ENCODE results near the gene ALKBH5. TPM values are rescaled to one million over a fixed set of nuclear protein-coding genes. Genes with fewer than 3 reads are reported as not detected.

ALKBH5 gene
- total RNA-seq, 1 experiment from 2014 or later, result 85.5 TPM

DNA sequence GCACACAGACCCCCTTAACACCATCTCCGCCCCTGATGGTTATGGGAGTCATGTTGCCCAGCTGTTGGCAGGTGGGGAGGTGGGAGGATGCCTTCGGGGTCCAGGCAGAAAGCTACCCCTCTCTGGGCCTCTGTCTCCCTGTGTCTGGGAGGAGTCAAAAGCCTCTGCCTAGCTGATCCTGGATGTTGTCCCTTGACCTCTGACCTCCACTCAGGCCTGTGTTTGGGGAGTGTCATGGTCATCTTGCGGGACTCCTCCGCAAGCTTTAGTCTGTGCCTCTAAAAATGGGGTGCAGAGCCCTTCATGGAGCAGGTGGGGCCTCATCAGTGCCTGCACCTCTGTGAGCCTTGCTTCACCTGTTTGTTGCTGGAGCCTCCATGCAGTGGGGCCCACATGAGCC is 45.6 kb downstream of the ALKBH5 start:
- no peak for DNase-seq (ENCODE audit: low read depth, low spot score)
- in situ Hi-C loops (cut with HindIII; ENCODE audit: low pct_unique_long_range_greater_than_20kb, low sequenced_read_pairs), result no loop called here

DNA sequence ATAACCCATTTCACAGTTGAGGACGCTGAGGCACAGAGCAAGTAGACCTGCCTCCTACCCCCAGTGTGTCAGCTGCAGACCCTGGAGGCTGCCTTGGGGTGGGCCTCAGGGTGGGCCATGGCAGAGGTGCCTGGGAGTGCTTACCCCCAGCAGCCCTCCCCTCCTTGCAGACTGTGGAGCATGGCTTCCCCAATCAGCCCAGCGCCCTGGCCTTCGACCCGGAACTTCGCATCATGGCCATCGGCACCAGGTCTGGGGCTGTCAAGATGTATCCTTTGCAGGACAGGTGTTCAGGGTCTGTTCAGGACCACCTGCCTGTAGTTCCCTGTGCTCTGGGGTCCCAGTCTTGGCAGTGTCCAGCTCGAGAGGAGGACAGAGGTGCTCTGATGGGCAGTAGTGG is 46.1 kb downstream of the ALKBH5 start:
- no peak for DNase-seq (ENCODE audit: low read depth, low spot score)
- in situ Hi-C loops (cut with HindIII; ENCODE audit: low pct_unique_long_range_greater_than_20kb, low sequenced_read_pairs), result no loop called here

DNA sequence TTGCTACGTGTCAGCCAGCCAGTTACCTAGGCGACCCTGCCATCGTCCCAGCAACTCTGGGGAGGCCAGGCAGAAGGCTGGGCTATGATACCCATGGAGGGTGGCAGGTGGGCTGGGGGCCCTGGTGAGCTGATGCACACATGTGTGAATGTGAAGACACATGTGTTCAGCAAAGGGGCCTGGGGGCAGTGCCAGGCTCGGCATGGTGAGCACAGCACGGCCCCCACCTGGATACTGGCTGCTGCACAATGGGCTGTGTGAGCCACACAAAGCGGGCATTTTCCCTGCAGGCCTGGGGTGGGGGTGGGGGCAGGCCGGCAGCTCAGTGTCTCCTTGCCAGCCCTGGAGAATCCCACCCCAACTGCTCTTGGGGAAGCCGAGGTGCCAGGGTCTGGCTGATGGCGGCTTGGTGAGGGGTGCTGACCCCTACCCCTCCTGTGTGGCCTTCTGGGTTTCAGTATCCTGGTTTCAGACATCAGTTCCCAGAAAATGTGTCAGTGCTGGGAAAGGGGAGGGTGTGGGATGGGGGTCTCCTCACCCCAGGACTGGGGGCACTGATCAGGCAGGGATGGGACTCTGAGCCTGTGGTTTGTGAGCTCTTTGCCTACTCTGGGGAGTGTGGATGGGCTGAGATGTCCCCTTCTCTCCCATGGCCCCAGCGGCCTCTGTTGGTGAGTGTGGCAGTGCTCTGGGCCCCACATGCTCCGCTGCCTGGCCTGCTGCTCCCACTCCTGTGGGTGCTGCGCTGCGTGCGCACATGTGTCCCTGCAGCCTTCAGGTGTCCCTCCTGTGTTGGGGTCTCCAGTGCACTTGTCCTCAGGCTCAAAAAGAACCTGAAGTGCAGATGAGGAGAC is 46.9 kb downstream of the ALKBH5 start:
- DNase-seq (ENCODE audit: low read depth, low spot score), result no peak
- in situ Hi-C loops (cut with HindIII; ENCODE audit: low pct_unique_long_range_greater_than_20kb, low sequenced_read_pairs), result no loop called here

DNA sequence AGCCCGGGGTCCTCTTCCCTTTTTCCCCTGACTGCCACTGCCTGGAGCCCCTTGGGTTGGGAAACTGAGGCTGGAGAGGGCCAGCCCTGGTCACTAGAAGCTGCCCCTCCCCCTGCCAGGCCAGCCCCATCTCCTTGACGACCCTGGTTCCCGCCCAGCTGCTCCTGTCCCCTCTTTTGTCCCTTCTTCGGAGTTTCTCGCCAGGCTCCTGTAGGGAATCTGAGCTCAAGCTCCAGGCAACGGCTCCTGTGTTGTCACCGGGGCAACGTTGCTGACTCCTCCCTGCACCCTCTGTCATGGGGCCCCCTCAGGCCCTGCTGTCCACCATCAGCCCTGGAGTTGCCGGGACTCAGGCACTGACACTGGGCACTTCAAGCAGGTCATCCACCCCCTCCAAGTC is 47.5 kb downstream of the ALKBH5 start:
- in situ Hi-C loops (cut with HindIII; ENCODE audit: low pct_unique_long_range_greater_than_20kb, low sequenced_read_pairs), result no loop called here
- no peak for DNase-seq (ENCODE audit: low read depth, low spot score)

DNA sequence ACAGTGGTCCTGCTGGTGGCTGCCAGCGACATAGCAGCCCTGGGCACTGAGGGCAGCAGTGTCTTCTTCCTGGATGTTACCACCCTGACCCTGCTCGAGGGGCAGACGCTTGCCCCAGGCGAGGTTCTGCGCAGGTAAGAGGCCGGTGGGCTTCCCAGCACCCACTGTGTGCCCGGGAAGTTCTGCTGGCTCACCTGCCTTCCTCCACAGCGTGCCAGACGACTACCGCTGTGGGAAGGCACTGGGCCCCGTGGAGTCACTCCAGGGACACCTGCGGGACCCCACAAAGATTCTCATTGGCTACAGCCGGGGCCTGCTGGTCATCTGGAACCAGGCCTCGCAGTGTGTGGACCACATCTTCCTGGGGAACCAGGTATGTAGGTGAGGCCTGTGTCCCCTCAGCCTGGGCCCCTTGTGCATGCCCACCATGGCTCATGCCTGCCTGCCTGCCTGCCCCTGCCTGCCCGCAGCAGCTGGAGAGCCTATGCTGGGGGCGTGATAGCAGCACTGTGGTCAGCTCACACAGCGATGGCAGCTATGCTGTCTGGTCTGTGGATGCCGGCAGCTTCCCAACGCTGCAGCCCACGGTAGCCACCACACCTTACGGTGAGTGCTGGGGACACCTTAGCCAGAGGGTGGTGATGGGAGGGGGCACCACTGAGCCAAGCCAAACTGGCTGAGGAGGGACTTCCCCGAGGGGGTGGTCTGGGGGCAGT is 50.3 kb downstream of the ALKBH5 start:
- in situ Hi-C loops (cut with HindIII; ENCODE audit: low pct_unique_long_range_greater_than_20kb, low sequenced_read_pairs), result no loop called here
- DNase-seq (ENCODE audit: low read depth, low spot score), result no peak

DNA sequence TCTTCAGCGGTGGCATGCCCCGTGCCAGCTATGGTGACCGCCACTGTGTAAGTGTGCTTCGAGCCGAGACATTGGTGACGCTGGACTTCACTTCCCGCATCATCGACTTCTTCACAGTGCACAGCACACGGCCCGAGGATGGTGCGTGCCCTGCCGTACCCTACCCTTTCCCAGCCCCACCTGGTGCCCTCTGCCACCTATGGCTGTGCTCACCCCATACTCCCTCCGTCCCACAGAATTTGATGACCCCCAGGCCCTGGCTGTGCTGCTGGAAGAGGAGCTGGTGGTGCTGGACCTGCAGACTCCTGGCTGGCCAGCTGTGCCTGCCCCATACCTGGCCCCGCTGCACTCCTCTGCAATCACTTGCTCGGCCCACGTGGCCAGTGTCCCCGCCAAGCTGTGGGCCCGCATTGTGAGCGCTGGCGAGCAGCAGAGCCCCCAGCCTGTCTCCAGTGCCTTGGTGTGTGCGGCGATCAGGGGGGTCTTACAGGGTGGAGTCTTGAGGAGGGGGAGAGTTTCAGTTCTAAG is 51.3 kb downstream of the ALKBH5 start:
- in situ Hi-C loops (cut with HindIII; ENCODE audit: low pct_unique_long_range_greater_than_20kb, low sequenced_read_pairs), result no loop called here
- no peak for DNase-seq (ENCODE audit: low read depth, low spot score)

DNA sequence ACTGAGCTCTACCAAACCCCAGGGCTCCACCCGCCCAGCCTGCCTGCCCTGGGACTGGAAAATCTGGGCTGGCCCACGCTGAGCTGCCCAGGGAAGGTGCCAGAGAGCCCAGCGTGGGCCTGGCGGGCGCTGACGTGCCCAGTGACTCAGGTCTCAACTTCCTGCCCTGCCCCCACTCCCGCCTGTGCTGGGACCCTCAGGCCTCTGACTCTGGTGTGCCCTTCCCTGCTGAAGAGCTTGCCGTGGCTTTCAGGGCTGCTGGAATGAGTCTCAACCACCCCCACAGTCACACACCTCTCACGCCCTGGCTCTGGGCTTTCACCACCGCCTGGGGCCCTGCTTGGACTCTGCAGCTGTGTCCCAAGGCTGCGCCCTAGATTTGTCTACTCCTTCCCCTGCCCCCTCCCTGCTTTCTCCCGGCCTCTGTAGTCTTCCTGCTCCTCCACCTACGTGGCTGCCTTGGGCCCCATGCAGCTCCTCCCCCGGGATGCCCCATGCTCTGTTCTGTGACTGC is 52.2 kb downstream of the ALKBH5 start:
- in situ Hi-C loops (cut with HindIII; ENCODE audit: low pct_unique_long_range_greater_than_20kb, low sequenced_read_pairs), result no loop called here
- DNase-seq (ENCODE audit: low read depth, low spot score), result no peak

DNA sequence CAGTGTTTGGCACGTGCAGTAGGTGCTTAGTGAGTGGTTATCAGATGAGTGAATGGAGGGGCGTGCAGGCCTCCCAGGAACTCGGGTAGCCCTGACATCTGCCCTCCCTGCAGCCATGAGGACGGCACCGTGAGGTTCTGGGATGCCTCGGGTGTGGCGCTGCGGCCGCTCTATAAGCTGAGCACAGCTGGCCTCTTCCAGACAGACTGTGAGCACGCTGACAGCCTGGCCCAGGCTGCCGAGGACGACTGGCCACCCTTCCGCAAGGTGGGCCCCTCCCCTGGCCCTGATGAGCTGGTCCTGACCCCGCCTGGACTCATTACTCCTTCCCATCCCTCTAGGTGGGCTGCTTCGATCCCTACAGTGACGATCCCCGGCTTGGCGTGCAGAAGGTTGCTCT is 52.9 kb downstream of the ALKBH5 start:
- no peak for DNase-seq (ENCODE audit: low read depth, low spot score)
- in situ Hi-C loops (cut with HindIII; ENCODE audit: low pct_unique_long_range_greater_than_20kb, low sequenced_read_pairs), result no loop called here

DNA sequence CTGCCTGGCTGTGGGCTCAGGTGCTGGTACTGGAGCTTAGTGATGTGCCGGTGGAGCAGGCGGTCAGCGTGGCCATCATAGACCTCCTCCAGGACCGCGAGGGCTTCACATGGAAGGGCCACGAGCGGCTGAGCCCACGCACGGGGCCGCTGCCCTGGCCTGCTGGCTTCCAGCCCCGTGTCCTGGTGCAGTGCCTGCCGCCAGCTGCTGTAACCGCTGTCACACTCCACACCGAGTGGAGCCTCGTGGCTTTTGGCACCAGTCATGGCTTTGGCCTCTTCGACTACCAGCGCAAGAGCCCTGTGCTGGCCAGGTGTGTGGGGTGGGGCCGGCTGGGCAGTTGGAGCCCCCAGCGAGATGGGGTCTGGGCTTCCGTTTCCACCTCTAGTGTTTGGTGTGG is 53.8 kb downstream of the ALKBH5 start:
- in situ Hi-C loops (cut with HindIII; ENCODE audit: low pct_unique_long_range_greater_than_20kb, low sequenced_read_pairs), result no loop called here
- no peak for DNase-seq (ENCODE audit: low read depth, low spot score)

DNA sequence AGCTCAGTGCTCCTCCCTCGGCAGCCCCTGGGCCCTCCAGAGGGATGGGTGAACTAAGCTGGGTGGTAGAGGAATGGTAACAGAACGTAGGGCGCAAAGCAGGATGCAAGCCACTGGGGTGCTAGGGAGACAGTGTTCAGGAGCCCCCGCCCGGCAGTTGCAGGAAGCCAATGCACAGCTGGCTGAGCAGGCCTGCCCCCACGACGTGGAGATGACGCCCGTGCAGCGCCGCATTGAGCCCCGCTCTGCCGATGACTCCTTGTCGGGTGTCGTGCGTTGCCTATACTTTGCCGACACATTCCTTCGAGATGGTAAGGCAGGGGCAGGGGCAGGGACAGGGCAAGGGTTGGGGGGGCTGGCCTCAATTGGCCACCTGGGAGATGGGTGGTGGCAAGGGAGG is 54.7 kb downstream of the ALKBH5 start:
- DNase-seq (ENCODE audit: low read depth, low spot score), result no peak
- in situ Hi-C loops (cut with HindIII; ENCODE audit: low pct_unique_long_range_greater_than_20kb, low sequenced_read_pairs), result no loop called here

DNA sequence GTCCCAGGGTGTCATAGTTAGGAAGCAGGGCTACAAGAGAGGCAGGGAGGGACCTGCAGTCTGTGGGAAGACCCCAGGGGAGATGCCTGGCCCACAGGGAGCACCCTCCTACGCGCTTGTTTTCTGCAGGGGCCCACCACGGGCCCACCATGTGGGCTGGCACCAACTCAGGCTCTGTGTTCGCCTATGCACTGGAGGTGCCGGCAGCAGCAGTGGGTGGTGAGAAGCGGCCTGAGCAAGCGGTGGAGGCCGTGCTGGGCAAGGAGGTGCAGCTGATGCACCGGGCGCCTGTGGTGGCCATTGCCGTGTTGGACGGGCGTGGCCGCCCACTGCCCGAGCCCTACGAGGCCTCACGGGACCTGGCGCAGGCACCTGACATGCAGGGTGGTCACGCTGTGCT is 56.8 kb downstream of the ALKBH5 start:
- in situ Hi-C loops (cut with HindIII; ENCODE audit: low pct_unique_long_range_greater_than_20kb, low sequenced_read_pairs), result no loop called here
- DNase-seq (ENCODE audit: low read depth, low spot score), result no peak

DNA sequence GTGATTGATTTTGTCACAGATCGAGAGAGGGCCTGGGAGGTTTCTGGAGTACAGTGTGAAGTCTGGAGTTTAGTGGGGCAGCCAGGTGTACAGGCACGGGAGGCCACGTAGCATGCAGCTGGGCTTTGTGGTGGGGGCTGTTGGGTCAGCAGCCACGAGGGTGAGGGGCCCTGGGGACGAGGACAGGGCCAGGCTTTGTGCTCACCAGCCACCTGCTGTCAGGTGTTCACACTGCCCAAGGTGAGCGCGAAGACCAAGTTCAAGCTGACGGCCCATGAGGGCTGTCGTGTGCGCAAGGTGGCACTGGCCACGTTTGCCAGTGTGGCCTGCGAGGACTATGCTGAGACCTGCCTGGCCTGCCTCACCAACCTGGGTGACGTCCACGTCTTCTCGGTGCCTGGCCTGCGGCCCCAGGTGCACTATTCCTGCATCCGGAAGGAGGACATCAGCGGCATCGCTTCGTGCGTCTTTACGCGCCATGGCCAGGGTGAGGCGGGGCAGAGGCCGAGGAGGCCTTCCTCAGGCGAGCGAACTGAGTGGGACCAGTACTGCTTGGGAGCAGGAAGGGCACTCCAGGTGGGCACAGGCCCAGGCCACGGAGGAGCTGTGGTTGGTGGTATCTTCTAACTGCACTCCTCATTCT is 57.7 kb downstream of the ALKBH5 start:
- in situ Hi-C loops (cut with HindIII; ENCODE audit: low pct_unique_long_range_greater_than_20kb, low sequenced_read_pairs), result no loop called here
- no peak for DNase-seq (ENCODE audit: low read depth, low spot score)

DNA sequence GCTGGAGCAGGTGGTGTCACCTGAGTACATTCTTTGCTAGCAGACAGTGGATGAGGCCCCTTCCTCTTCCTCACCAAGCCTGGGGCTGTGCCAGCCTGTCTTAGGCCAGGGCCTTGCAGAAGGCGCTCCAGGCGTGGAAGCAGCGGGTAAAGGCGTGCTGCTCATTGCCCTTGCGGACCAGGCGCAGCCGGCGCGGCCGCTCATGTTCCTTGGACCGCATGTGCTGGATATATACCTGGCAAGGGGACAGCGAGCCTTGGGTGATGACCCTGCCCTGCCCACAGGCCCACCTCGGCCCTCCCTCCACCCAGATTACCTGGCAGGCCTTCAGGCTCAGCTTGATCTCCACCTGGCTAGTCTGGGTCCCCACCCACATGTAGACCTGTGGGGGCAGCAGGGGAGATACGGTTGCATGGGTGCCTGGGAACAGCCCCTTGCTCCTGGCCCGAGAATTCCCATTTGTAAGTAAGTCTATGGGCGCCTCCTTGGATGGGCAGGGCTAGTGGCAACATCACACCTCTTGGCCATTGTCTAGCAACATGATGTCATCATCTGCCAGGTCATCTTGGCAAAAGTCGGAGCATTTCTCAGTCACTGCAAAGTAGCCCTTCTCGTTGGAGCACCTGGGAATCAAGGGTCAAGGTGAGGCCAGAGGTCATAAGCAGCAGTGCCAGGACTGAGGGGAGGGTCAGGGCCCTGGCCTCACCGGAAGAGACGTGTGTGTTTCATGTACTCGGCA is 61.6 kb downstream of the ALKBH5 start:
- in situ Hi-C loops (cut with HindIII; ENCODE audit: low pct_unique_long_range_greater_than_20kb, low sequenced_read_pairs), result no loop called here
- no peak for DNase-seq (ENCODE audit: low read depth, low spot score)

DNA sequence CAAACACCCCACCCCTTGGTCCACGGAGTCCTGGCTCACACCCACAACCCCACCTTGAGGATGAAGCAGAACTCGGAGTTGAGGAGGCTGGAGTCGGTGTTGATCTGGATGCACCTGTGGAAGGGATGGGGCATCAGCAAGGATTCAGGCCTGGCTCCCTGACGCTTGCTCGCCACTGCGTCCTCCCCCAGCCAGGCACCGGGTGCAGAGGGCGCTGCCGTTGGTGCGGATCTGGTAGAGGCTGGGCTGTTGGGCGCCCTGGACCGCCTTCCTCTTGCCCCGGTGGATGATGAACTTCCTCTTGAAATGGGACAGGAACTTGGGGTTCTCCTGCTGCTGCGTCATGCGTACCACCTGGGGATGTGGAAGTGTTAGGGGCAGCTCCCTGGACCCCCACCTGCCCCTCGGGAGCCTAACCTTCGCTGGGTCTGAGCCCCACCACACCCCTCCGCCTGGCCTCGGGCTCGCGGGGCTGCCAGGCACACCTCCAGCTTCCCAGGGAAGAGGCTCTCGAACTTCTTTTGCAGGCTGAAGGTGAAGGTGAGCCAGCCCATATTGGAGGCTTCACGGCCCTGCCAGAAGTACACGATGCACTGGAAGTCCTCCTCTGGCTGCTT is 62.6 kb downstream of the ALKBH5 start:
- DNase-seq (ENCODE audit: low read depth, low spot score), result no peak
- in situ Hi-C loops (cut with HindIII; ENCODE audit: low pct_unique_long_range_greater_than_20kb, low sequenced_read_pairs), result no loop called here

DNA sequence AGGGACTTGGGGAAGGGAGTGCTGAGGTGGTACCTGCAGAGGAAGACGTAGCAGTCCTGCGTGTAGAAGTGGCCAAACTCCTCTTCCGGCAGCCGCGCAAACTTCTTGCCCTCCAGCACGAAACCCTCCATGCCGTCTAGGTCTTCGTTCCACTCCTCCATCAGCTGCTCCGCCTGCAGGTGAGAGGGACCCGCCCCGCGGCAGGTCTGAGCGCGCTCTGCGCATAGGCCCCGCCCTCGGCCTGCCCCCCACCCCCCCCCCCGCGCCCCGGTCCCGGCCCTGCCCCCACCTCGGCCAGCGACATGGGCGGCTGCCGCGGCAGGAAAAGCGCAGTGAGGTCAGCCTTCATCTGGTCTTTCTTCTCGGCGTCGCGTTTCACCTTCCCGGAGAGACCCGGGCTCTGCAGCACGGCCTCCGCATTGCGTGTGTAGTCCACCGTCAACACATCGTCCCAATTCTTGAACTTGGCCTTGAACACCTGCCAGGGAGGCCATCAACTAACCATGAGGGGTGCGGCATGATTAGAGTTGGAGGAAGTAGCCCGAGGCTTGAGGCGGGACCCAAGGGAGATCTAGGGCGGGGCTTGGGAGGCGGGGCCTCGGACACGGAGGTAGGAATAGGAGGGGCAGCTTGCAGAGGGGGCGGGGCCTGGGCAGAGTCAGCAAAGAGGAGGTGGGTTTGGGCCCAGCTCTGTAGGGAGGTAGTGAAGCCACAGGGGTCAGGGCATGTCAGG is 63.4 kb downstream of the ALKBH5 start:
- DNase-seq (ENCODE audit: low read depth, low spot score), result peak; percentile 61
- in situ Hi-C loops (cut with HindIII; ENCODE audit: low pct_unique_long_range_greater_than_20kb, low sequenced_read_pairs), result no loop called here

DNA sequence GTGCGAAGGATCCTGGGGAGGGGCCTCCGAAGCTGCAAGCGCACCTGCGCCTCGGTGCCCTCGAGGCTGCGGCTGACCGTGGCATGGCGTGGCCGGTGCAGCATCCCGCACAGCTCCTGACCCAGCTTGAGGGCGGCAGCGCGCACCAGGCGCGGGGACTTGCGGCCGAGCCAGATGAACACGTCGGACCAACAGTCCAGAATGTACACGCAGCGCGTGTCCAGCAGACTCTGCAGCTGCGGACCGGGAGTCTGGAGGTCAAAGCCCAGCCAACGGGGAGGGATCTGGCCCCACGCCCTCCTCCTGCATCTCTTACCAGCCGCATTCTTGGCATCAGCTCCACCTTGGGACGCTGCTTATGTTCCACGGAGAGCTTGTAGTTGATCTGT is 64.0 kb downstream of the ALKBH5 start:
- no peak for DNase-seq (ENCODE audit: low read depth, low spot score)
- in situ Hi-C loops (cut with HindIII; ENCODE audit: low pct_unique_long_range_greater_than_20kb, low sequenced_read_pairs), result no loop called here

DNA sequence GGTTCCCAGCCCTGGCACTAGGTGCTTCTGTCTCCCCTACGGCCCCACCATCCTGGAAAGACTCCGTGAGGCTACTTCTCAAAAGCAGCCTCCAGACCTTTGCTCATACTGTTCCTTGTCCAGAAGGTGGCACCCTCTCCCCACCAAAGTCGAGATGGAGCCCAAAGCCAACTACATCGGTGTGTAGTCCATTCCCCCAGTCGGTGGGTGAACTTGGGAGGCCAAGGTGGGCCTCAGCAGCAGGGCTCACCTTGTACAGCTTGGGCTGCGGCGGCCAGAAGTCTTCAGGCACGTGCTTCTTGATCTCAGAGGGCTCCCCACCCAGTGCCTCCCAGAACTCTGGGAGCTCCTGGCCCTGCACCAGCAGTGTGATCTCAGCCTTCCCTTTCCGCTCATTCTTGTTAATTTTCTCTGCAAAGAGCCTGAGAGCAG is 64.7 kb downstream of the ALKBH5 start:
- in situ Hi-C loops (cut with HindIII; ENCODE audit: low pct_unique_long_range_greater_than_20kb, low sequenced_read_pairs), result no loop called here
- DNase-seq (ENCODE audit: low read depth, low spot score), result peak; percentile 84

All from SK-MEL-5 (cell line).